ENCODE results near the gene GNG4. TPM values are rescaled to one million over a fixed set of nuclear protein-coding genes. Genes with fewer than 3 reads are reported as not detected.
"Not testable (repeated sequence)": the region's sequence is repeated elsewhere in the genome, so short reads cannot be mapped to it uniquely, and the experiment has no call there.

GNG4 gene
- total RNA-seq, 1 donor = 0.10 TPM

DNA sequence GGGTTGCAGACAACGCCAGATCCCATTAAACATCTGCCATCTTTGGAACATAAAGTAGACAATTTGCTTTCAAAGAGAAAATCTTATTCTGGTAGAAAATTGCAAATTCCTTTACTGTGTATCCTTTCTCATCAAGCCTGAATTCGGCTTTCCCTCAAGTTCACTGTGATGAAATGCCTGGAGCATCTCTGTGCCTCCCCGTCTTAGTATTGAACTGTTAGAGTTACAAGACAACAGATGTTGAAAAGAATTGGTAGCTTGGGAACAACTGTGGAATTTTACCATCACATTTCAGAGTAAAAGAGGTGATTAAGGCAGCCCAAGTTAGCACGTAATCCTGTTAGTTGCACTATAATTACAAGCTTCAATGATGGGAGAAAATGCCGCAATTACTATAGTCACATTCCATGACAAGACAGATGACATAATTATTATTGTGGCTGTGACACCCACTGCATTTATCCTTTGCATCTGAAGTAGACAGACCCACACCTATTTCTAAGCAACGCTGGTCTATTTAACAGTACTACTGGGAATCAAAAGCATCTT lies 90.9 kb downstream of the GNG4 start:
- Histone ChIP-seq H3K27me3 (ENCODE audit: insufficient read depth, low read length) (no peaks in the 10 kb centered on the region), H3K4me1 (ENCODE audit: insufficient read depth, low read length) (no peaks in the 10 kb centered on the region), H3K4me3 (ENCODE audit: low read length) (no peak overlapping the region), H3K9me3 (ENCODE audit: low read depth, low read length) (no peaks in the 10 kb centered on the region)

DNA sequence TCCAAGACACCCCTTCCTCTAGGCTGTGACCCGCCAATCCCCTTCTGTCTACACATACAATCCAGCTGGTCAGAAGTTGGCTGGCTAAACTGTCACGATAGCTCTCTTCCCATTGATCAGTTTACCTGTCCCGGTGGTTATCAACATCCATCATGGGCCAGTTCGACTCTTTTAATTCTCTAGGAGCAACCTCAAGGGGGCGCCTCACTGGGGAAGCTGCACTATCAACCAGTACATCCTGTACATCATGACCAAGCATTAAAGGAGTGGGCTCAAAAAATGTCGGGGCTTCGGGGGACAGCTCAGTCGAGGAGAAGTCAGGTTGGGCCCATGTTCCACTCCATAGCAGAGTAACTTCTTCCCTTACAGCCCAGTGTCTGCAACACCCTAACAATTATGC lies 92.1 kb downstream of the GNG4 start:
- Histone ChIP-seq H3K9me3 (ENCODE audit: low read depth, low read length) (no peaks in the 10 kb centered on the region), H3K4me3 (ENCODE audit: low read length) (no peak overlapping the region), H3K4me1 (ENCODE audit: insufficient read depth, low read length) (no peaks in the 10 kb centered on the region), H3K27me3 (ENCODE audit: insufficient read depth, low read length) (no peaks in the 10 kb centered on the region)

DNA sequence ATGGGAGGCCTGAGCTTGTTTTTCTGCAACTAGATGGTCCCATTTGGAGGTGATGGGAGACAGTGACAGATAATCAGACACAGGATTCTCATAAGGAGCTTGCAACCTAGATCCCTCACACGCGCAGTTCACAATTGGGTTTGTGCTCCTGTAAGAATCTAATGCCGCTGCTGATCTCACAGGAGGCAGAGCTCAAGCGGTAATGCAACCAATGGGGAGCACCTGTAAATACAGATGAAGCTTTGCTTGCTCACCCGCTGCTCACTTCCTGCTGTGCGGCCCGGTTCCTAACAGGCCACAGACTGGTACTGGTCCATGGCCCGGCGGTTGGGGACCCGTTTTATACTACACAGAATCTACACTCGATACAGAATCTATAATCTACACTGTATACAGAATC lies 92.8 kb downstream of the GNG4 start:
- H3K27me3 ChIP-seq (ENCODE audit: insufficient read depth, low read length) = no peaks in the 10 kb centered on the region
- no peak overlapping the region for H3K4me3 ChIP-seq (ENCODE audit: low read length)
- H3K9me3 ChIP-seq (ENCODE audit: low read depth, low read length) = no peaks in the 10 kb centered on the region
- H3K4me1 ChIP-seq (ENCODE audit: insufficient read depth, low read length) = no peaks in the 10 kb centered on the region

- no peaks in the 10 kb centered on the region for H3K9me3 ChIP-seq (ENCODE audit: low read depth, low read length)
- no peaks in the 10 kb centered on the region for H3K4me1 ChIP-seq (ENCODE audit: insufficient read depth, low read length)
- no peaks in the 10 kb centered on the region for H3K27me3 ChIP-seq (ENCODE audit: insufficient read depth, low read length)
- H3K4me3 ChIP-seq (ENCODE audit: low read length) = no peak overlapping the region
Observed at GRCh38 chr1:235553112-235553551, 96.5 kb downstream of the GNG4 start.

- no peak overlapping the region for H3K4me3 ChIP-seq (ENCODE audit: low read length)
- no peaks in the 10 kb centered on the region for H3K4me1 ChIP-seq (ENCODE audit: insufficient read depth, low read length)
- H3K27me3 ChIP-seq (ENCODE audit: insufficient read depth, low read length) = no peaks in the 10 kb centered on the region
- H3K9me3 ChIP-seq (ENCODE audit: low read depth, low read length) = no peaks in the 10 kb centered on the region
Observed at GRCh38 chr1:235552146-235552716, 97.4 kb downstream of the GNG4 start.

GRCh38 chr1:235549351-235550139 lies 100.0 kb downstream of the GNG4 start:
- H3K9me3 ChIP-seq (ENCODE audit: low read depth, low read length) = no peaks in the 10 kb centered on the region
- H3K4me1 ChIP-seq (ENCODE audit: insufficient read depth, low read length) = no peaks in the 10 kb centered on the region
- H3K27me3 ChIP-seq (ENCODE audit: insufficient read depth, low read length) = no peaks in the 10 kb centered on the region
- H3K4me3 ChIP-seq (ENCODE audit: low read length) = no peak overlapping the region

- H3K4me3 ChIP-seq (ENCODE audit: low read length); H3K4me1 ChIP-seq (ENCODE audit: insufficient read depth, low read length): not testable (repeated sequence)
Observed at GRCh38 chr1:235546369-235547155, 103.0 kb downstream of the GNG4 start.

GRCh38 chr1:235545292-235545930 lies 104.2 kb downstream of the GNG4 start:
- Histone ChIP-seq H3K4me1 (ENCODE audit: insufficient read depth, low read length) (no peaks in the 10 kb centered on the region), H3K4me3 (ENCODE audit: low read length) (no peak overlapping the region), H3K9me3 (ENCODE audit: low read depth, low read length) (no peaks in the 10 kb centered on the region), H3K27me3 (ENCODE audit: insufficient read depth, low read length) (no peaks in the 10 kb centered on the region)

More at GRCh38 chr1:235546369-235547155, 103.0 kb downstream of the GNG4 start:
- not testable (repeated sequence) for H3K27me3 ChIP-seq (ENCODE audit: insufficient read depth, low read length); H3K9me3 ChIP-seq (ENCODE audit: low read depth, low read length)

DNA sequence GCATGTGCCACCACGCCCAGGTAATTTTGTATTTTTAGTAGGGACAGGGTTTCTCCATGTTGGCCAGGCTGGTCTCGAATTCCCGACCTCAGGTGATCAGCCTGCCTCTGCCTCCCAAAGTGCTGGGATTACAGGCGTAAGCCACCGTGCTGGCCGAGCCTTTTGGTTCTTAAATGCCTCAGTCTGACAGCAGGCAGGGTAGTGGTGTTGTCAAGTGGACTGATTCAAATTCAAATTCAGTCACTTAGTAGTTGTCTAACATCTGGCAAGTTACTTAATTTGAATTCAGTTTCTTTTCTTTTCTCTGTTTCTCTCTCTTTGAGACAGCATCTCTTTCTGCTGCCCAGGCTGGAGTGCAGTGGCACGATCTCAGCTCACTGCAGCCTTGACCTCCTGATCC lies 106.7 kb downstream of the GNG4 start:
- H3K27me3 ChIP-seq (ENCODE audit: insufficient read depth, low read length); H3K4me3 ChIP-seq (ENCODE audit: low read length); H3K9me3 ChIP-seq (ENCODE audit: low read depth, low read length); H3K4me1 ChIP-seq (ENCODE audit: insufficient read depth, low read length): not testable (repeated sequence)

- H3K4me3 ChIP-seq (ENCODE audit: low read length) = no peak overlapping the region
- H3K4me1 ChIP-seq (ENCODE audit: insufficient read depth, low read length) = no peaks in the 10 kb centered on the region
- H3K27me3 ChIP-seq (ENCODE audit: insufficient read depth, low read length) = no peaks in the 10 kb centered on the region
- H3K9me3 ChIP-seq (ENCODE audit: low read depth, low read length) = no peaks in the 10 kb centered on the region
Observed at GRCh38 chr1:235533476-235534168, 116.0 kb downstream of the GNG4 start.

DNA sequence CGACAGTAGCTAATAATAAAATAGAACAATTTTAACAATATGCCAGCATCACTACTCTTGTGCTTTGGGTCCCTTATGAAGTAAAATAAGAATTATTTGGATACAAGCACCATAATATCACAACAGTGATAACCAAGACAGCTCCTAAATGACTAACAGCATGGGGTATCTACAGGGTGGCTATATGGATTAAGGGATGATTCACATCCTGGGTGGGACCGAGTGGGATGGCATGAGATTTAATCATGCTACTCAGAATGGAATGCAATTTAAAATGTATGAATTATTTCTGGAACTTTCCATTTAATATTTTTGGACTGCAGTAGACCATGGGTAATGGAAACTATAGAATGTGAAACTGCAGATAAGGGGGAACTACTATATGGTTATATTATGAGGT lies 117.2 kb downstream of the GNG4 start:
- no peaks in the 10 kb centered on the region for H3K9me3 ChIP-seq (ENCODE audit: low read depth, low read length)
- no peaks in the 10 kb centered on the region for H3K27me3 ChIP-seq (ENCODE audit: insufficient read depth, low read length)
- H3K4me1 ChIP-seq (ENCODE audit: insufficient read depth, low read length) = no peaks in the 10 kb centered on the region
- no peak overlapping the region for H3K4me3 ChIP-seq (ENCODE audit: low read length)

DNA sequence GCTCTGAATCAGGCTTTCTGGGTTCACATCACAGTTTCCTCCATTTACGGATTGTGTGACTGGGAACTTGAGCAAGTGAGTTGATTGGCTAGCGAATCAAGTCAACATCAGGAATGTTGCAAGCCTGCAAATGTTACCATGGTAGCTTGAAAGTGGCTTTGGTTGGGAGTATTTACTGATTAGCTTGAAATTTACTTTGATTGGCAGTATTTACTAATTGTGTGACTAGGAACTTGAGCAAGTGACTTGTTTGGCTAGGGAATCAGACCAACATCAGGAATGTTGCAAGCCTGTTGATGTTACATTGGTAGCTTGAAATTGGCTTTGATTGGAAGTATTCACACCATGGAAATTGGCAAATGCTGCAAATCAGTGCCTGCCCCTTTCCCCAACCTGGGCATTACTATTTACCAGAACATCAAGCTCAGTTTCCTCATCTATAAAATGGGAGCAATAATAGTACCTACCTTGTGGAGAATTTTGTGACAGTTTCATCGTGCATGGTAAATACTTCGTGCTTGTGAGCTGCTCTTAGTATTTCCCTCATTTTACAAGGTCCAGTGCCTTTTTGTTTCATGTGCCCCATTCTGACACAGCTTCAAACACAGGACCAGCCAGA lies 122.3 kb downstream of the GNG4 start:
- H3K4me1 ChIP-seq (ENCODE audit: insufficient read depth, low read length) = no peaks in the 10 kb centered on the region
- H3K4me3 ChIP-seq (ENCODE audit: low read length) = no peak overlapping the region
- H3K27me3 ChIP-seq (ENCODE audit: insufficient read depth, low read length) = no peaks in the 10 kb centered on the region
- no peaks in the 10 kb centered on the region for H3K9me3 ChIP-seq (ENCODE audit: low read depth, low read length)

- Histone ChIP-seq H3K27me3 (ENCODE audit: insufficient read depth, low read length) (no peaks in the 10 kb centered on the region), H3K4me3 (ENCODE audit: low read length) (no peak overlapping the region), H3K4me1 (ENCODE audit: insufficient read depth, low read length) (no peaks in the 10 kb centered on the region), H3K9me3 (ENCODE audit: low read depth, low read length) (no peaks in the 10 kb centered on the region)
Observed at GRCh38 chr1:235525314-235525713, 124.3 kb downstream of the GNG4 start.

- no peaks in the 10 kb centered on the region for H3K27me3 ChIP-seq (ENCODE audit: insufficient read depth, low read length)
- H3K4me3 ChIP-seq (ENCODE audit: low read length) = no peak overlapping the region
- H3K4me1 ChIP-seq (ENCODE audit: insufficient read depth, low read length) = no peaks in the 10 kb centered on the region
- no peaks in the 10 kb centered on the region for H3K9me3 ChIP-seq (ENCODE audit: low read depth, low read length)
Observed at GRCh38 chr1:235516862-235517446, 132.6 kb downstream of the GNG4 start.
